ENCODE measurements around the gene APOE. TPM values are rescaled to one million over a fixed set of nuclear protein-coding genes. Genes with fewer than 3 reads are reported as not detected.

The APOE gene
- total and polyA plus RNA-seq, 9 of the 15 experiments (the other 6 are each of a cell fraction or from before 2014, with no cell fraction given): 0.14 to 180 (median 58.1) TPM; not detected in 1

DNA sequence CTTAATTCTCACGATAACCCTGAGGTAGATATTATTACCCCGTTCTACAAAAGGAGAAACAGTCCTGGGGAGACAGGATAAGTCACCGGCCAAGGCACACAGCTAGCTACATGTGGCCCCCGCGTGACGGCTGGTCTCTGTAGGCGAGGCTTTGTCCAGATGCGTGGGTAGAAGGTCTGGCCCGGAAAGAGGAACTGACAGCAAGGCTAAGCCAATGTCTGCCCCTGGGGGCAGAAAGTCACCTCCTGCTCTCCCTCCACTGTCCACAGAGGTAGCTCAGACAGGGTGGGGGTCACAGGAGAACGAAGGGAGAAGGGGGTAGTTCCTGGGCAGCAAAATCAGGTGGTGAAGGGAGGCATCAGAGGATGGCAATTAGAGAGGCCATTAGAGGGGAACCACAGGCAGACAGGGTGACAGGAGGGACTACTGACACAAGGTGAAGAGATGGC, 38.2 kb downstream of the APOE start (continued):
- TF ChIP-seq, protein P1, sequence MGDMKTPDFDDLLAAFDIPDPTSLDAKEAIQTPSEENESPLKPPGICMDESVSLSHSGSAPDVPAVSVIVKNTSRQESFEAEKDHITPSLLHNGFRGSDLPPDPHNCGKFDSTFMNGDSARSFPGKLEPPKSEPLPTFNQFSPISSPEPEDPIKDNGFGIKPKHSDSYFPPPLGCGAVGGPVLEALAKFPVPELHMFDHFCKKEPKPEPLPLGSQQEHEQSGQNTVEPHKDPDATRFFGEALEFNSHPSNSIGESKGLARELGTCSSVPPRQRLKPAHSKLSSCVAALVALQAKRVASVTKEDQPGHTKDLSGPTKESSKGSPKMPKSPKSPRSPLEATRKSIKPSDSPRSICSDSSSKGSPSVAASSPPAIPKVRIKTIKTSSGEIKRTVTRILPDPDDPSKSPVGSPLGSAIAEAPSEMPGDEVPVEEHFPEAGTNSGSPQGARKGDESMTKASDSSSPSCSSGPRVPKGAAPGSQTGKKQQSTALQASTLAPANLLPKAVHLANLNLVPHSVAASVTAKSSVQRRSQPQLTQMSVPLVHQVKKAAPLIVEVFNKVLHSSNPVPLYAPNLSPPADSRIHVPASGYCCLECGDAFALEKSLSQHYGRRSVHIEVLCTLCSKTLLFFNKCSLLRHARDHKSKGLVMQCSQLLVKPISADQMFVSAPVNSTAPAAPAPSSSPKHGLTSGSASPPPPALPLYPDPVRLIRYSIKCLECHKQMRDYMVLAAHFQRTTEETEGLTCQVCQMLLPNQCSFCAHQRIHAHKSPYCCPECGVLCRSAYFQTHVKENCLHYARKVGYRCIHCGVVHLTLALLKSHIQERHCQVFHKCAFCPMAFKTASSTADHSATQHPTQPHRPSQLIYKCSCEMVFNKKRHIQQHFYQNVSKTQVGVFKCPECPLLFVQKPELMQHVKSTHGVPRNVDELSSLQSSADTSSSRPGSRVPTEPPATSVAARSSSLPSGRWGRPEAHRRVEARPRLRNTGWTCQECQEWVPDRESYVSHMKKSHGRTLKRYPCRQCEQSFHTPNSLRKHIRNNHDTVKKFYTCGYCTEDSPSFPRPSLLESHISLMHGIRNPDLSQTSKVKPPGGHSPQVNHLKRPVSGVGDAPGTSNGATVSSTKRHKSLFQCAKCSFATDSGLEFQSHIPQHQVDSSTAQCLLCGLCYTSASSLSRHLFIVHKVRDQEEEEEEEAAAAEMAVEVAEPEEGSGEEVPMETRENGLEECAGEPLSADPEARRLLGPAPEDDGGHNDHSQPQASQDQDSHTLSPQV (IDR thresholded peaks at IDR 0.05): peak; percentile 96
- TF ChIP-seq TSC22D4 (tag; IDR thresholded peaks at IDR 0.05) (no peak), JUND (IDR thresholded peaks at IDR 0.05; ENCODE audit: borderline replicate concordance, low read depth, low read length) (peak; percentile 59; the same call in 1 of the 2 replicates), JUND (tag; IDR thresholded peaks at IDR 0.05; ENCODE audit: borderline replicate concordance, low read depth, low read length) (peak; percentile 51; the same call in 1 of the 3 replicates), ZNF324 (CRISPR knock-in tag; IDR thresholded peaks at IDR 0.05) (no peak), ARID1B (IDR thresholded peaks at IDR 0.05) (peak; percentile 72), TARDBP (IDR thresholded peaks at IDR 0.05) (peak; percentile 61; the same call in 1 of the 2 replicates), CBFA2T3 (IDR thresholded peaks at IDR 0.05) (peak; percentile 58), CBX3 (IDR thresholded peaks at IDR 0.05; ENCODE audit: borderline replicate concordance in 1 of 2, low read length in 2 of 2) (0 out of 3 replicates have a peak, but pooled peaks of 1 of the 2 experiments have one; percentile 61), MTA1 (IDR thresholded peaks at IDR 0.05; ENCODE audit: borderline replicate concordance) (peak; percentile 77), ATF1 (CRISPR knock-in tag; IDR thresholded peaks at IDR 0.05) (no peak), ATF1 (tag; IDR thresholded peaks at IDR 0.05) (peak; percentile 43), SRF (CRISPR knock-in tag; IDR thresholded peaks at IDR 0.05) (peak in 1 of 2 experiments; percentile 28; a peak in 1 of 4 replicates), SOX6 (IDR thresholded peaks at IDR 0.05) (peak; percentile 72), ZBTB7A (IDR thresholded peaks at IDR 0.05; ENCODE audit: borderline replicate concordance, control insufficient read depth, low read depth, low read length) (peak; percentile 61)
- TF ChIP-seq, protein P2, sequence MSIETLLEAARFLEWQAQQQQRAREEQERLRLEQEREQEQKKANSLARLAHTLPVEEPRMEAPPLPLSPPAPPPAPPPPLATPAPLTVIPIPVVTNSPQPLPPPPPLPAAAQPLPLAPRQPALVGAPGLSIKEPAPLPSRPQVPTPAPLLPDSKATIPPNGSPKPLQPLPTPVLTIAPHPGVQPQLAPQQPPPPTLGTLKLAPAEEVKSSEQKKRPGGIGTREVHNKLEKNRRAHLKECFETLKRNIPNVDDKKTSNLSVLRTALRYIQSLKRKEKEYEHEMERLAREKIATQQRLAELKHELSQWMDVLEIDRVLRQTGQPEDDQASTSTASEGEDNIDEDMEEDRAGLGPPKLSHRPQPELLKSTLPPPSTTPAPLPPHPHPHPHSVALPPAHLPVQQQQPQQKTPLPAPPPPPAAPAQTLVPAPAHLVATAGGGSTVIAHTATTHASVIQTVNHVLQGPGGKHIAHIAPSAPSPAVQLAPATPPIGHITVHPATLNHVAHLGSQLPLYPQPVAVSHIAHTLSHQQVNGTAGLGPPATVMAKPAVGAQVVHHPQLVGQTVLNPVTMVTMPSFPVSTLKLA (conservative IDR thresholded peaks at IDR 0.05): peak; percentile 81 to 86
- TF ChIP-seq, protein P3, sequence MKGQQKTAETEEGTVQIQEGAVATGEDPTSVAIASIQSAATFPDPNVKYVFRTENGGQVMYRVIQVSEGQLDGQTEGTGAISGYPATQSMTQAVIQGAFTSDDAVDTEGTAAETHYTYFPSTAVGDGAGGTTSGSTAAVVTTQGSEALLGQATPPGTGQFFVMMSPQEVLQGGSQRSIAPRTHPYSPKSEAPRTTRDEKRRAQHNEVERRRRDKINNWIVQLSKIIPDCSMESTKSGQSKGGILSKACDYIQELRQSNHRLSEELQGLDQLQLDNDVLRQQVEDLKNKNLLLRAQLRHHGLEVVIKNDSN (CRISPR knock-in tag; IDR thresholded peaks at IDR 0.05): peak; percentile 71
- TF ChIP-seq, protein P4, sequence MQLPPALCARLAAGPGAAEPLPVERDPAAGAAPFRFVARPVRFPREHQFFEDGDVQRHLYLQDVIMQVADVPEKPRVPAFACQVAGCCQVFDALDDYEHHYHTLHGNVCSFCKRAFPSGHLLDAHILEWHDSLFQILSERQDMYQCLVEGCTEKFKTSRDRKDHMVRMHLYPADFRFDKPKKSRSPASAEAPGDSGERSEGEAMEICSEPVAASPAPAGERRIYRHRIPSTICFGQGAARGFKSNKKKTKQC (CRISPR knock-in tag; IDR thresholded peaks at IDR 0.05): peak; percentile 84
